ENCODE results near the gene PPHLN1.

PPHLN1 gene

DNA sequence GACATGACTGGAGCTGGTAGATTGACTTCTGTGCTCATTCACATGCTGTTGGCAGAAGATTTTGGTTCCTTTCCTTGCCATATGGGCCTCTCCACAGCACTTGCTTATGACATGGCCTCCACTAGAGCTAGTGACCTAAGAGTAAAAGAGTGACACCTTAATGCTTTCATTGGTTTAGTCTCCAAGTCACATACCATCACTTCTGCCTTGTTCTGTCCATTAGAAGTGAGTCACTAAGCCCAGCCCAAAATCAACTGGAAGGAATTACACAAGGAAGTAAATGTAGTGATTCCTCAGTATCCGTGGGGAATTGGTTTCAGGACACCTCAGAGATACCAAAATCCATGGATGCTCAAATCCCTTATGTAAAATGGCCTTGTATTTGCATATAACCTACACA is 81.3 kb downstream of the PPHLN1 start:
- H3K36me3 ChIP-seq (ENCODE audit: control insufficient read depth, insufficient read depth, low read length), result peaks cover 7% of the 10 kb centered on the region
- no peak overlapping the region for H3K27ac ChIP-seq (ENCODE audit: low read depth, low read length)
- H3K9me3 ChIP-seq (ENCODE audit: control insufficient read depth, insufficient read depth, low read length), result no peaks in the 10 kb centered on the region

DNA sequence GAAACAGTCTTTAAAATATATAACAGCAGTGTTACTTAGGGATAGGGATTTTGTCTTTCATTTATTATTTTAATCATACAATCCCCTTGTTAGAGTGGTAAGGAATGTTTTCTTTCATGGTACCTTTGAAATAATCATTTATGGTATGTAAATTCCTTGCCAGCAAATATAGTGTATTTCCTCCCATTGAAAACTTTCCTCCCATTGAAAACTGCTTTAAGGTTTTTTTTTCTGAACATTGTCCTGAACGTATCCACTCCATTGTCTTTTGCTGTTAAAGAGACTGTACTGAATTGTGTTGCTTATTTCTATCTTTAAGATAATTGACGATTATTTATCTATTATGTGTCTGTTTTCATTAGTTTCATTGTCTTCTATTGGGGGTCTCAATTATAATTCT is 83.5 kb downstream of the PPHLN1 start:
- Histone ChIP-seq H3K4me3 (ENCODE audit: low read depth, low read length) (no peak overlapping the region), H3K9me3 (ENCODE audit: control insufficient read depth, insufficient read depth, low read length) (no peaks in the 10 kb centered on the region), H3K27me3 (ENCODE audit: control insufficient read depth, insufficient read depth, low read length) (no peaks in the 10 kb centered on the region), H3K9ac (ENCODE audit: low read depth, low read length) (no peak overlapping the region), H3K4me1 (ENCODE audit: control insufficient read depth, insufficient read depth, low read length) (no peaks in the 10 kb centered on the region), H3K27ac (ENCODE audit: low read depth, low read length) (no peak overlapping the region), H3K36me3 (ENCODE audit: control insufficient read depth, insufficient read depth, low read length) (peaks cover 4% of the 10 kb centered on the region; the same call in 1 of the 2 replicates)

More for the DNA sequence above, 81.3 kb downstream of the PPHLN1 start:
- no peaks in the 10 kb centered on the region for H3K4me1 ChIP-seq (ENCODE audit: control insufficient read depth, insufficient read depth, low read length)
- H3K9ac ChIP-seq (ENCODE audit: low read depth, low read length), result no peak overlapping the region
- no peaks in the 10 kb centered on the region for H3K27me3 ChIP-seq (ENCODE audit: control insufficient read depth, insufficient read depth, low read length)
- no peak overlapping the region for H3K4me3 ChIP-seq (ENCODE audit: low read depth, low read length)

DNA sequence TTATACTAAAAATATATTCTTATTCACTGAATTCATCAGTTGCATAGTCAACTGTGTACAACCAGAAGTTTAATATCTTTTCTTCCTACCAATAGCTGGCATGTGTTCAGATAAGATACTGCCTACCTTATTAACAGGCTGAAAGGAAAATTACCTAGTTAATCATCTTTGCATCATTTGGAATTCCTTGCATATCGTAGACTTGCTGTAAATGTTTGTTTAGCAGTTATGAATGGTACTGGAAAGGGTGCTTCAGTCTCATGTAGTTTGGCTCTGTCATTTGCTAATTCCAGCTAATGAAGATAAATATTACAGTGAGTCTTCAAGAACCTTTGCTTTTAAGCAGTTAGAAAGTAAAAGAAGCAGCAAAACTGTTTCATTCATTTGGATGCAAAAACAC is 84.4 kb downstream of the PPHLN1 start:
- H3K4me3 ChIP-seq (ENCODE audit: low read depth, low read length), result no peak overlapping the region

DNA sequence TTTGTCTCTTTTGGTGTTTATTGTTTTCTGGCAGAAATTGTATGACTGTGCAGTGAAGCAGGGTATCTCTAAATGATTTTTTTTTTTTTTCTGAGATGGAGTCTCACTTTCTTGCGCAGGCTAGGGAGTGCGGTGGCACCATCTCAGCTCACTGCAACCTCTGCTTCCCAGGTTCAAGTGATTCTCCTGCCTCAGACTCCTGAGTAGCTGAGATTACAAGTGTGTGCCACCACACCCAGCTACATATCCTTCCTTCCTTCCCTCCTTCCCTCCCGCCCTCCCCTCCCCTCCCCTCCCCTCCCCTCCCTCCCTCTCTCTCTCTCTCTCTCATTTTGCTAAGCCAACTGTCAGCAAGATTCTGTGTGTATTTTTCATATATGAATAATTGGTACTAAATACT is 94.4 kb downstream of the PPHLN1 start:
- H3K27ac ChIP-seq (ENCODE audit: low read depth, low read length), result no peak overlapping the region
- no peak overlapping the region for H3K4me3 ChIP-seq (ENCODE audit: low read depth, low read length)
- H3K4me1 ChIP-seq (ENCODE audit: control insufficient read depth, insufficient read depth, low read length), result no peaks in the 10 kb centered on the region
- H3K9ac ChIP-seq (ENCODE audit: low read depth, low read length), result no peak overlapping the region
- no peaks in the 10 kb centered on the region for H3K9me3 ChIP-seq (ENCODE audit: control insufficient read depth, insufficient read depth, low read length)
- H3K27me3 ChIP-seq (ENCODE audit: control insufficient read depth, insufficient read depth, low read length), result no peaks in the 10 kb centered on the region
- no peaks in the 10 kb centered on the region for H3K36me3 ChIP-seq (ENCODE audit: control insufficient read depth, insufficient read depth, low read length)

More for the DNA sequence above, 84.4 kb downstream of the PPHLN1 start:
- Histone ChIP-seq H3K27ac (ENCODE audit: low read depth, low read length) (no peak overlapping the region), H3K4me1 (ENCODE audit: control insufficient read depth, insufficient read depth, low read length) (no peaks in the 10 kb centered on the region), H3K9me3 (ENCODE audit: control insufficient read depth, insufficient read depth, low read length) (no peaks in the 10 kb centered on the region), H3K27me3 (ENCODE audit: control insufficient read depth, insufficient read depth, low read length) (no peaks in the 10 kb centered on the region), H3K36me3 (ENCODE audit: control insufficient read depth, insufficient read depth, low read length) (no peaks in the 10 kb centered on the region), H3K9ac (ENCODE audit: low read depth, low read length) (no peak overlapping the region)

DNA sequence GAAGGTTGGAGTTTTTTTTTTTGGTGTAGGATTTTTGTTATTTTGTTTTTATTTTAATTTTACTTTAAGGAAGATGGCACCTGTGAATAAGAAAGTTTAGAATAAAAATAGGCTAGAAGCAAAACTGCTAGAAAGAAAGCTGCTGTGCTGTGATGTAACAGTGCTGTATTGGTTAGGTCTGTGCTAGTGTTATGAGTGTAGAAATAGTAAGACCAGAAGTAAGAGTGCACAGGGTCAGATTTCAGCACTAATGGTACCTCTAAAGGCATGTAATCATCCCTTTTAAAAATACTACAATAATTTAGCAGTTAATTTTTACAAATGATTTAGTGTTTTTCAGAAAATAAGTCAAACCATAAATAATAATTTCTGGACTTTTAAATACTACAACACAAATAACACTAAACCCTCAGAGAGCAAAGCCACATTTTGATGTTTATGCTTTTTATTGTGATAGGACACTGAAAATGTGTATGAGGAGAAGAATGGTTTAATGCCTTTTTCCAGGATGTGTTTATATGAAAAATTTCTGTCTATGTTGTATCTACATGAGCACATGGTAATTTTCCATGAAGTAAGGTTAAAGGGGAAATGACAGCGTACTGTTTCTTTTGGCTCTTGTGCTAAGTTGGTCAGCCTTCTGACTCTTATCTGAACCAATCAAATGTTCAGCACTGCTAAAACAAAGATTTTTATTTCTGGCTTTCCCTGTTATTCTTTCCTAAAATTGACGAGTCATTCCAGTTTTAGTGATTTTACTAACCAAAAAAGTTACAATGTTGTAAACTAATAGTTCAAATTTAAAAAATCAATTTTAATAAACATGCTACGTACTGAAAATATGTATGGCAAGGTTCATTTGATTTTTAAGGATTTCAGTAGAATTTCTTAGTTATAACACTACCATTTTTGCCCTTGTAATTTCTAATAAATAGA is 96.1 kb downstream of the PPHLN1 start:
- Histone ChIP-seq H3K27me3 (ENCODE audit: control insufficient read depth, insufficient read depth, low read length) (no peaks in the 10 kb centered on the region), H3K9me3 (ENCODE audit: control insufficient read depth, insufficient read depth, low read length) (no peaks in the 10 kb centered on the region), H3K4me1 (ENCODE audit: control insufficient read depth, insufficient read depth, low read length) (peaks cover 14% of the 10 kb centered on the region), H3K4me3 (ENCODE audit: low read depth, low read length) (no peak overlapping the region), H3K27ac (ENCODE audit: low read depth, low read length) (no peak overlapping the region), H3K9ac (ENCODE audit: low read depth, low read length) (no peak overlapping the region), H3K36me3 (ENCODE audit: control insufficient read depth, insufficient read depth, low read length) (no peaks in the 10 kb centered on the region)

DNA sequence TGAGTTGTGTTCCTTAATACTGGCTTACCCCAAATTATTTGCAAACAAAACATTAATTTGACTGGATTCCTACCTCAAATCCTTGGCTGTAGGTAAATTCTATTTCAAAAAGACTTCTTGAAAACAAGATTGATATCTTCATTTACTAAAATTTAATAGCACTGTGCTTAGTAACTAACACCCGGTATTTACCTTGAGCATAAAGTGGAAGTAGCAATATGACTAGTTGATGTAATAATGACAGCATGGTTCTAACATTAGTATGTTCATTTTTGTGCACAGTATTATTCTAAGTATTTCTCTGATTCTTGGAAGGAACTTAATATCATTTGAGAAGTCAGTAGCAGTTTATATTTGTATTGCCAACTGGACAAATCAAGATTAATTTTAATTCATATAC is 96.8 kb downstream of the PPHLN1 start:
- H3K9ac ChIP-seq (ENCODE audit: low read depth, low read length), result no peak overlapping the region
- H3K9me3 ChIP-seq (ENCODE audit: control insufficient read depth, insufficient read depth, low read length), result no peaks in the 10 kb centered on the region
- no peaks in the 10 kb centered on the region for H3K36me3 ChIP-seq (ENCODE audit: control insufficient read depth, insufficient read depth, low read length)
- no peak overlapping the region for H3K27ac ChIP-seq (ENCODE audit: low read depth, low read length)
- no peaks in the 10 kb centered on the region for H3K27me3 ChIP-seq (ENCODE audit: control insufficient read depth, insufficient read depth, low read length)
- peaks cover 14% of the 10 kb centered on the region for H3K4me1 ChIP-seq (ENCODE audit: control insufficient read depth, insufficient read depth, low read length)
- no peak overlapping the region for H3K4me3 ChIP-seq (ENCODE audit: low read depth, low read length)

DNA sequence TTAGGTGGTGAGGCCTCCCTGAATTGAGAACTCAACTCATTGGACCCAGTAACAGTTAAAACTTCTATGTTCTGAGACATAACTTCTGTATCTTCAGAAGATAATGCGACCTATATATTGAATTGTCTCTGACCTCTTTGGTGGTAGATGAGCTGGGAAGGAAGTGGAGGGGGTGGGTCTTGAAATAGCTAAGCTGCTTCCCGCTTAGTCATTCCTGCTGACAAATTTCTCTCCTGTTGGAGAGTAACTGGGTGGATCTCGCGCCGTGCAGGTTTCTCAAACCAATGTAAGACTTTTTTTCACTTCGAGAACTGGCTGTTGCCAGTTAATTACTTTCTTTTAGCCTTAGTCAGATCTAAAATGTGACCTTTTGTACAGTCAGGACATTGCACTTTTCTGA is 100.8 kb downstream of the PPHLN1 start:
- Histone ChIP-seq H3K27me3 (ENCODE audit: control insufficient read depth, insufficient read depth, low read length) (no peaks in the 10 kb centered on the region), H3K36me3 (ENCODE audit: control insufficient read depth, insufficient read depth, low read length) (no peaks in the 10 kb centered on the region), H3K27ac (ENCODE audit: low read depth, low read length) (peak overlapping the region; percentile 71), H3K9me3 (ENCODE audit: control insufficient read depth, insufficient read depth, low read length) (no peaks in the 10 kb centered on the region), H3K4me3 (ENCODE audit: low read depth, low read length) (no peak overlapping the region), H3K9ac (ENCODE audit: low read depth, low read length) (no peak overlapping the region), H3K4me1 (ENCODE audit: control insufficient read depth, insufficient read depth, low read length) (peaks cover 14% of the 10 kb centered on the region)

DNA sequence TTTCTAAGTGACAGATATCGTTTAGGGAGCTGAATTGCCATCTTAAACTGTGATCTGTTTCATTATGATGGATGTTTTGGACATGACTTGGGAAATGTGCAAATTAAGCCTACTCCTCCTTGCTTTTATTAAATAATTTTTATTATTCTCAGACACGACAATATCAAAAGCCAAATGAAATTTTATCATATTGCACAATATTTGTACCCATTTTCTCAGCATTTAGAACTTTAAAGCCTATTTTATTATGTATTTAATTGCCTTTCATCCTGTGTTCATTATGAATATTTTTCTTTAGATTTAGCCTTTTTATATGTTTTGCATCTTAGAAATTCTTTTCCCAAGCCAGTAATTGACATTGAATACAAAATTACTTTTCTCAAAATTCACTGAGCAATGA is 102.9 kb downstream of the PPHLN1 start:
- Histone ChIP-seq H3K4me3 (ENCODE audit: low read depth, low read length) (no peak overlapping the region), H3K4me1 (ENCODE audit: control insufficient read depth, insufficient read depth, low read length) (peaks cover 14% of the 10 kb centered on the region), H3K27me3 (ENCODE audit: control insufficient read depth, insufficient read depth, low read length) (no peaks in the 10 kb centered on the region), H3K9ac (ENCODE audit: low read depth, low read length) (no peak overlapping the region), H3K36me3 (ENCODE audit: control insufficient read depth, insufficient read depth, low read length) (peaks cover 4% of the 10 kb centered on the region; the same call in 1 of the 2 replicates), H3K27ac (ENCODE audit: low read depth, low read length) (no peak overlapping the region), H3K9me3 (ENCODE audit: control insufficient read depth, insufficient read depth, low read length) (no peaks in the 10 kb centered on the region)

DNA sequence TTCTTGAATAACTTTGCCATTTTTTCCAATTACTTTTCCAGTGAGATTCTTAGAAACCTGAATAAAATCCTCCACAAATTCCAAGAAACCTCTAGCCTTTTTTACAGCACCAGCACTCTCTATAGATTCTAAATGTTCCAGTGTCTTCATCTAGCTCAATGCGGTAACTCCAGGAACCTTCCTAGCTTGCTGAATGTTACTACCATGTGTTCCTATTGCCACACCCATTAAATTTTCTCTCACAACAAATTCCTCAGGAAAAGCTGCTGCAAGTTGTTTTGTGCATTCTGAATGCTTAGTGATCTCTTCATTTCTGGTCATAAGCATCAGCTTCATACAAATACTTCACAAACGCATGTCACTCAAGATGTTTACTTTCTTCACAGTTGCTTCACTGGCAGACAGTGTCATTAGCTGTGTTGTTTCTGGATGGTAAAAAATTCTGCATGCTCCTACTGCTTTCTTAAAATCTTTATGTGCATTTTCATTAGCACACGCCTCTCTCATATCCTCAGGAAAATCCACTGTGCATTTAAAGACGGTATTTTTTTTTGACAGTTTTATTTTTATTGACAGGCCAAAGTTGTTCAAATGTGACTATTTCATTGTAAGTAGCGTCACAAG is 106.7 kb downstream of the PPHLN1 start:
- H3K36me3 ChIP-seq (ENCODE audit: control insufficient read depth, insufficient read depth, low read length), result peaks cover 4% of the 10 kb centered on the region; the same call in 1 of the 2 replicates

DNA sequence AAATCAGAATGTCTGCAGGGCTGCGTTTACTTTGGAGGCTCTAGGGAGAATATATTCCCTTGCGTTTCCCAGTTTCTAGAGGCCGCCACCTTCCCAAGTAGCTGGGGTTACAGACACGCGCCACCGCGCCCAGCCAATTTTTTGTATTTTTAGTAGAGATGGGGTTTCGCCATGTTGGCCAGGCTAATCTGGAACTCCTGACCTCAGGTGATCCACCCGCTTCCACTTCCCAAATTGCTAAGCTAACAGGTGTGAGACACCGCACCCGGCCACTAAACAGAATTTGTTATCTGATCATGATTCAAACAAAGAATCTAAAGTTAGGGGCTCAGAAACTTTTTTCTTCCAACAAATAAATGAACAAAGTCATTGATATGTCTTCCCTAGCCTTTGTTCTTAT is 114.6 kb downstream of the PPHLN1 start:
- peaks cover 19% of the 10 kb centered on the region for H3K4me1 ChIP-seq (ENCODE audit: control insufficient read depth, insufficient read depth, low read length)
- H3K9me3 ChIP-seq (ENCODE audit: control insufficient read depth, insufficient read depth, low read length), result no peaks in the 10 kb centered on the region
- no peak overlapping the region for H3K27ac ChIP-seq (ENCODE audit: low read depth, low read length)
- H3K36me3 ChIP-seq (ENCODE audit: control insufficient read depth, insufficient read depth, low read length), result peaks cover 9% of the 10 kb centered on the region; the same call in 1 of the 2 replicates
- no peak overlapping the region for H3K9ac ChIP-seq (ENCODE audit: low read depth, low read length)
- H3K27me3 ChIP-seq (ENCODE audit: control insufficient read depth, insufficient read depth, low read length), result no peaks in the 10 kb centered on the region
- no peak overlapping the region for H3K4me3 ChIP-seq (ENCODE audit: low read depth, low read length)

More for the DNA sequence above, 106.7 kb downstream of the PPHLN1 start:
- Histone ChIP-seq H3K27me3 (ENCODE audit: control insufficient read depth, insufficient read depth, low read length) (no peaks in the 10 kb centered on the region), H3K9me3 (ENCODE audit: control insufficient read depth, insufficient read depth, low read length) (no peaks in the 10 kb centered on the region), H3K27ac (ENCODE audit: low read depth, low read length) (no peak overlapping the region), H3K4me3 (ENCODE audit: low read depth, low read length) (no peak overlapping the region), H3K4me1 (ENCODE audit: control insufficient read depth, insufficient read depth, low read length) (no peaks in the 10 kb centered on the region), H3K9ac (ENCODE audit: low read depth, low read length) (no peak overlapping the region)

DNA sequence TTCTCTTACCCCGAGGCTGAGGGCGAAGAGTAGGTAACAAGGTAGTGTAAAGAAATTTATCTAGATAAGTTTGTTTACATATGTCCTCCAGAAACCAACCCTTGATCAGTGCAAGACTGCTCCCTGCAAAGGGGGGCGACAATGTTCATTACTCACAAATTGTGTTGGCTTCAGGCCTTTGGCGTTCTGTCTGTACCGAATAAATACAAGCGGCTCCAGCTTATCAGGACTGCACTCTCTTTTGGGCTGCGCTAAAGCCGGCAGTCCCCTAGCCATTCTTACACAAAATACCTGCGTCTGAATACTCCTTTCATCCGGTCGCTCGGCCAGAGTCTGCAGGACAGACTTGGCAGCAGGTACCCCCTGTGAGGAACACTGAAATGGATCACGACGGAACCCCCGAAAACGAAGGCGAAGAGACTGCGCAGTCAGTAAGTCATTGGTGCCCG is 116.4 kb downstream of the PPHLN1 start:
- Histone ChIP-seq H3K27ac (ENCODE audit: low read depth, low read length) (no peak overlapping the region), H3K9me3 (ENCODE audit: control insufficient read depth, insufficient read depth, low read length) (no peaks in the 10 kb centered on the region), H3K9ac (ENCODE audit: low read depth, low read length) (no peak overlapping the region), H3K27me3 (ENCODE audit: control insufficient read depth, insufficient read depth, low read length) (no peaks in the 10 kb centered on the region), H3K4me3 (ENCODE audit: low read depth, low read length) (no peak overlapping the region), H3K4me1 (ENCODE audit: control insufficient read depth, insufficient read depth, low read length) (peaks cover 31% of the 10 kb centered on the region), H3K36me3 (ENCODE audit: control insufficient read depth, insufficient read depth, low read length) (peaks cover 21% of the 10 kb centered on the region)
